KBM-7 (cell line): ENCODE data around the gene APBA3.

ENCODE experiments used
- DNase-seq: peaks from one replicate; pipeline ENCODE4 v3.0.0-alpha.2; 2015
- in situ Hi-C: fragments of 300-500 bp; cut with MboI; formaldehyde crosslinking; loops from 2 replicates; pipeline ENCODE4 v1.14.3; 2020; ENCODE audit warnings: low sequenced_read_pairs, low pct_unique_long_range_greater_than_20kb, mixed read lengths

The APBA3 gene

GRCh38 chr19:3761382-3762129 is at the start of gene APBA3:
Gene APBA3 (minus strand): TSS chr19:3761692. CDS start chr19:3760264, 1,428 bp downstream.
- in situ Hi-C loops, result no loop called here
- peak; percentile 97 for DNase-seq

GRCh38 chr19:3810708-3811355 is 49.3 kb upstream of the APBA3 start:
- in situ Hi-C loops, result no loop called here
- no peak for DNase-seq

- in situ Hi-C loops, result no loop called here
- no peak for DNase-seq
These were observed 48.6 kb upstream of the APBA3 start for GRCh38 chr19:3809881-3810707.

- no peak for DNase-seq
- in situ Hi-C loops, result no loop called here
These were observed 47.1 kb upstream of the APBA3 start for GRCh38 chr19:3808420-3809143.

- in situ Hi-C loops, result no loop called here
- DNase-seq, result no peak
These were observed 46.3 kb upstream of the APBA3 start for GRCh38 chr19:3807574-3808354.

GRCh38 chr19:3807131-3807480 is 45.6 kb upstream of the APBA3 start:
- no peak for DNase-seq
- in situ Hi-C loops, result no loop called here

- no peak for DNase-seq
- in situ Hi-C loops, result no loop called here
These were observed 44.4 kb upstream of the APBA3 start for GRCh38 chr19:3805859-3806258.

- in situ Hi-C loops, result no loop called here
- DNase-seq, result no peak
These were observed 42.9 kb upstream of the APBA3 start for GRCh38 chr19:3804429-3804828.

- no peak for DNase-seq
- in situ Hi-C loops, result no loop called here
These were observed 42.5 kb upstream of the APBA3 start for GRCh38 chr19:3803986-3804385.

- in situ Hi-C loops, result no loop called here
- DNase-seq, result no peak
These were observed 41.8 kb upstream of the APBA3 start for GRCh38 chr19:3803114-3803888.

GRCh38 chr19:3801412-3802096 is 40.1 kb upstream of the APBA3 start:
- no peak for DNase-seq
- in situ Hi-C loops, result no loop called here

- DNase-seq, result no peak
- in situ Hi-C loops, result no loop called here
These were observed 39.5 kb upstream of the APBA3 start for GRCh38 chr19:3800996-3801395.

GRCh38 chr19:3798137-3798536 is 36.6 kb upstream of the APBA3 start:
- in situ Hi-C loops, result no loop called here
- peak; percentile 56 for DNase-seq

GRCh38 chr19:3796358-3796757 is 34.9 kb upstream of the APBA3 start:
- in situ Hi-C loops, result no loop called here
- DNase-seq, result no peak

GRCh38 chr19:3793799-3794198 is 32.3 kb upstream of the APBA3 start:
- in situ Hi-C loops, result no loop called here
- DNase-seq, result no peak

- in situ Hi-C loops, result no loop called here
- no peak for DNase-seq
These were observed 30.6 kb upstream of the APBA3 start for GRCh38 chr19:3792114-3792513.

- in situ Hi-C loops, result no loop called here
- DNase-seq, result no peak
These were observed 29.4 kb upstream of the APBA3 start for GRCh38 chr19:3790941-3791340.
